Loucy (cell line): ENCODE data around the gene PACRG.
"Not testable (repeated sequence)": the region's sequence is repeated elsewhere in the genome, so short reads cannot be mapped to it uniquely, and the experiment has no call there.

ENCODE experiments used
- H2AFZ ChIP-seq: fragments of 200-600 bp; sonication (generic); 2 replicates; pipeline ENCODE4 v1.6.0; 2016; ENCODE audit warnings: antibody characterized with exemption, mild to moderate bottlenecking, low read length, moderate library complexity
- H3F3A ChIP-seq: fragments of 200-600 bp; 2 replicates; pipeline ENCODE4 v1.6.0; 2016; ENCODE audit warnings: antibody characterized with exemption, low read depth, mild to moderate bottlenecking
- H3K27me3 ChIP-seq: fragments of 200-600 bp; sonication (generic); 2 replicates; pipeline ENCODE4 v1.6.1; 2014; ENCODE audit warnings: low read length, mild to moderate bottlenecking; ENCODE audit not compliant: insufficient read depth, poor library complexity, severe bottlenecking
- H3K36me3 ChIP-seq: fragments of 200-600 bp; sonication (generic); 2 replicates; pipeline ENCODE4 v1.6.1; 2016; ENCODE audit warnings: low read length; ENCODE audit not compliant: insufficient read depth
- H3K4me1 ChIP-seq: fragments of 200-600 bp; sonication (generic); 2 replicates; pipeline ENCODE4 v1.5.1; 2014; ENCODE audit warnings: low read length, mild to moderate bottlenecking; ENCODE audit not compliant: insufficient read depth, poor library complexity, severe bottlenecking
- H3K4me2 ChIP-seq: fragments of 200-600 bp; sonication (generic); 2 replicates; pipeline ENCODE4 v1.6.0; 2014; ENCODE audit warnings: antibody characterized with exemption, low read length, low read depth, mild to moderate bottlenecking; ENCODE audit not compliant: poor library complexity, severe bottlenecking
- H3K4me3 ChIP-seq: fragments of 200-600 bp; sonication (generic); 2 replicates; pipeline ENCODE4 v1.5.1; 2014; ENCODE audit warnings: low read length, mild to moderate bottlenecking, mixed read lengths; ENCODE audit not compliant: poor library complexity, severe bottlenecking
- H3K79me2 ChIP-seq: fragments of 200-600 bp; sonication (generic); 2 replicates; pipeline ENCODE4 v1.6.1; 2014; ENCODE audit warnings: low read length; ENCODE audit not compliant: insufficient read depth
- H3K9ac ChIP-seq: fragments of 200-600 bp; sonication (generic); 2 replicates; pipeline ENCODE4 v1.6.0; 2014; ENCODE audit warnings: mild to moderate bottlenecking, low read depth, low read length, moderate library complexity; ENCODE audit not compliant: poor library complexity, severe bottlenecking
- H3K9me2 ChIP-seq: fragments of 200-600 bp; sonication (generic); replicated peaks from 2 replicates; pipeline ENCODE4 v1.6.1; 2016; ENCODE audit warnings: low read depth, low read length, mixed read lengths
- H3K9me3 ChIP-seq: fragments of 200-600 bp; sonication (generic); 2 replicates; pipeline ENCODE4 v1.6.1; 2014; ENCODE audit warnings: mild to moderate bottlenecking, antibody characterized with exemption, low read length, low read depth; ENCODE audit not compliant: insufficient read depth
- H4K20me1 ChIP-seq: fragments of 200-600 bp; sonication (generic); 2 replicates; pipeline ENCODE4 v1.6.0; 2014; ENCODE audit warnings: antibody characterized with exemption, low read length, mild to moderate bottlenecking; ENCODE audit not compliant: insufficient read depth, poor library complexity, severe bottlenecking
- EZH2phosphoT487 ChIP-seq: fragments of 200-600 bp; IDR thresholded peaks from 2 replicates; pipeline ENCODE4 v1.6.1; 2018; ENCODE audit warnings: antibody characterized with exemption, mild to moderate bottlenecking, moderate library complexity, borderline replicate concordance
- TF ChIP-seq, protein P1 (sequence below): fragments of 200-600 bp; sonication (generic); conservative IDR thresholded peaks from 2 replicates; pipeline ENCODE4 v1.5.1; 2014; ENCODE audit warnings: mild to moderate bottlenecking, antibody characterized with exemption, low read length

The PACRG gene

DNA sequence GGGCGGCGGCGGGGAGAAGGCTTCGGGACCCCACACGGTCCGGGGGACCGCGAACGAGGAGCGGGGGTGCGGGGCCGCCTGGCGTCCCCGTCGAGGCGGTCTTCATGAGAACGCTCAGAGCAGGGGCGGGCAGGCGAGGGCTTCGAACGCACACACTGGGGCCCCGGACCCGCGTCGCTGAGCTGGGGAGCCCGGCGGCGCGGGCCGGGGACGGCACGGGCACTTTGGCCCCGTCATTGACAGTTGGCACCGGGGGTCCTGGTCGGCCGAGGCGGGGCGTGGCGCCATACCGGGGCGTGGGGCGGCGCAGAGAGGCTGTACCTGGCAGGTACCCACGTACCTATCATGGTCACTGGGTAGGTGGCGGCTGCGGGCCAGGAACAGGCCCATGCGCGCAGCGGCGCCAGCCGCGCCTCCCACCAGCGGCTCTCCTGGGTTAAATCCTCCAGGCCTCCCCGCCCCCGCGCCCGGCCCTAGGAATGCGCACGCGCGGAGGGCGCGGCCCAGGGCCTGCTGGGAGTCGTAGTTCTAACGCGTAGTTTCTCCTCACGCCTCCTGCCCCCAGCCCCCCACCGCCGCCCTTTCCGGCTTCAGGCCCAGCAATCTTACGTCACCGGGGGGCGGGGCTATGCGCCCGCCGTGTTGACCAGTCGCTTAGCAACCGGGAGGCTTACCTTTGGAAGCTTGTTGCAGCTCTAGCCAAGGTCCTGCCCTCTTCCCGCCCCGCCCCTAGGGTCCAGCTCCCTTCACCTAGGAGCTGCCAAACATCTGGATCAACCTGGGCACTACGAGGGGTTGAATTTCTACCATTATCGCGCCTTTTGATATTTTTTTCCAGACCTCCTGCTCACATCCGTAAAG is at the start of gene PACRG, which contains the start of gene PRKN:
Gene PACRG (plus strand): TSS at position 653 of the 861 bp plus-strand sequence.
Gene PRKN (minus strand): TSS at position 445 of the 861 bp plus-strand sequence.
- no peaks in the 10 kb centered on the region for H3K27me3 ChIP-seq
- no peak within 1 kb of the TSS for H3K4me3 ChIP-seq
- H3K9me3 ChIP-seq: no peaks in the 10 kb centered on the region
- no peaks in the 10 kb centered on the region for H3K4me1 ChIP-seq
- H2AFZ ChIP-seq: no peak within 1 kb of the TSS
- TF ChIP-seq, protein P1, sequence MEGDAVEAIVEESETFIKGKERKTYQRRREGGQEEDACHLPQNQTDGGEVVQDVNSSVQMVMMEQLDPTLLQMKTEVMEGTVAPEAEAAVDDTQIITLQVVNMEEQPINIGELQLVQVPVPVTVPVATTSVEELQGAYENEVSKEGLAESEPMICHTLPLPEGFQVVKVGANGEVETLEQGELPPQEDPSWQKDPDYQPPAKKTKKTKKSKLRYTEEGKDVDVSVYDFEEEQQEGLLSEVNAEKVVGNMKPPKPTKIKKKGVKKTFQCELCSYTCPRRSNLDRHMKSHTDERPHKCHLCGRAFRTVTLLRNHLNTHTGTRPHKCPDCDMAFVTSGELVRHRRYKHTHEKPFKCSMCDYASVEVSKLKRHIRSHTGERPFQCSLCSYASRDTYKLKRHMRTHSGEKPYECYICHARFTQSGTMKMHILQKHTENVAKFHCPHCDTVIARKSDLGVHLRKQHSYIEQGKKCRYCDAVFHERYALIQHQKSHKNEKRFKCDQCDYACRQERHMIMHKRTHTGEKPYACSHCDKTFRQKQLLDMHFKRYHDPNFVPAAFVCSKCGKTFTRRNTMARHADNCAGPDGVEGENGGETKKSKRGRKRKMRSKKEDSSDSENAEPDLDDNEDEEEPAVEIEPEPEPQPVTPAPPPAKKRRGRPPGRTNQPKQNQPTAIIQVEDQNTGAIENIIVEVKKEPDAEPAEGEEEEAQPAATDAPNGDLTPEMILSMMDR: no peak
- TF ChIP-seq EZH2phosphoT487: no peak
- H3K9me2 ChIP-seq: no peaks in the 10 kb centered on the region
- no peaks in the 10 kb centered on the region for H3K36me3 ChIP-seq
- no peaks in the 10 kb centered on the region for H4K20me1 ChIP-seq
- no peaks in the 10 kb centered on the region for H3K79me2 ChIP-seq
- no peak within 1 kb of the TSS for H3K9ac ChIP-seq
- no peaks in the 10 kb centered on the region for H3F3A ChIP-seq
- no peak within 1 kb of the TSS for H3K4me2 ChIP-seq

DNA sequence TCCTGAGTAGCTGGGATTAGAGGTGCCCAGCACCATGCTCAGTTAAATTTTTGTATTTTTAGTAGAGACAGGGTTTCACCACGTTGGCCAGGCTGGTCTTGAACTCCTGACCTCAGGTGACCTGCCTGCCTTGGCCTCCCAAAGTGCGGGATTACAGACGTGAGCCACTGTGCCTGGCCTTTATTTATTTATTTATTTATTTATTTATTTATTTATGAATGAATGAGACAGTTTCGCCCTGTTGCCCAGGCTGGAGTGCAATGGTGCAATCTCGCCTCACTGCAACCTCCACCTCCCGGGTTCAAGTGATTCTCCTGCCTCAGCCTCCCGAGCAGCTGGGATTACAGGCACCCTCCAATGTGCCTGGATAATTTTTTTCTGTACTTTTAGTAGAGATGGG is 48.9 kb upstream of the PACRG start:
- H3K4me1 ChIP-seq, H4K20me1 ChIP-seq: not testable (repeated sequence)

DNA sequence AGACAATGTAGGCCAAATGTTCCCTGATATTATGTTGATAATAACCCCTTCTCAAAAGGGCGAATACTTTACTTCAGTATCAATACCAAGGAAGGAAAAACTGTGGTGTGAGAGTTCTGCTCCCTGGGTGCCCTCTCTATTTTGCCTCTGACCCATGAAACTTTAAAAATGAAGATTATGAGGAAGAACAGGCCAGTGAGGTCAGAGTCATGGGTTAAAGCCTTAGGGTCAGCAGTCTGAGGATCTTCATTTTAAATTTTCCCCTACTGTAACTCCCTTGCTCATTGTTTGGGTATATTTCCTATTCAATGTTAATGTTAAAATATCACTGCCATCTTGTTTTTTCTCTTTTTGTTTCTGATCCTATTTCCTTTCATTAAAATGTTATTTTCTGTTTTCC is 48.1 kb upstream of the PACRG start:
- no peaks in the 10 kb centered on the region for H3K4me1 ChIP-seq
- H4K20me1 ChIP-seq: no peaks in the 10 kb centered on the region
- no peaks in the 10 kb centered on the region for H3K36me3 ChIP-seq
- H3K9me3 ChIP-seq: no peaks in the 10 kb centered on the region
- TF ChIP-seq, protein P1: no peak
- TF ChIP-seq EZH2phosphoT487: no peak
- no peak overlapping the region for H3K4me2 ChIP-seq
- H3K9me2 ChIP-seq: no peaks in the 10 kb centered on the region
- H3F3A ChIP-seq: no peaks in the 10 kb centered on the region
- no peak overlapping the region for H2AFZ ChIP-seq
- H3K9ac ChIP-seq: no peak overlapping the region
- H3K79me2 ChIP-seq: no peaks in the 10 kb centered on the region
- no peaks in the 10 kb centered on the region for H3K27me3 ChIP-seq
- H3K4me3 ChIP-seq: no peak overlapping the region

More for the DNA sequence above, 48.9 kb upstream of the PACRG start:
- H2AFZ ChIP-seq, H3K9me2 ChIP-seq, H3K36me3 ChIP-seq, H3F3A ChIP-seq, H3K79me2 ChIP-seq, H3K9ac ChIP-seq, H3K9me3 ChIP-seq, H3K4me2 ChIP-seq, H3K4me3 ChIP-seq, H3K27me3 ChIP-seq: not testable (repeated sequence)

GRCh38 chr6:162680367-162680766 is 47.4 kb upstream of the PACRG start:
- H2AFZ ChIP-seq: no peak overlapping the region
- no peaks in the 10 kb centered on the region for H3F3A ChIP-seq
- no peaks in the 10 kb centered on the region for H3K4me1 ChIP-seq
- no peak for TF ChIP-seq EZH2phosphoT487
- TF ChIP-seq, protein P1: no peak
- H3K4me2 ChIP-seq: no peak overlapping the region
- H4K20me1 ChIP-seq: no peaks in the 10 kb centered on the region
- no peaks in the 10 kb centered on the region for H3K27me3 ChIP-seq
- no peaks in the 10 kb centered on the region for H3K9me2 ChIP-seq
- no peak overlapping the region for H3K9ac ChIP-seq
- H3K79me2 ChIP-seq: no peaks in the 10 kb centered on the region
- no peak overlapping the region for H3K4me3 ChIP-seq
- no peaks in the 10 kb centered on the region for H3K9me3 ChIP-seq
- H3K36me3 ChIP-seq: no peaks in the 10 kb centered on the region
